ENCODE data around the gene SLC13A2.

DNA sequence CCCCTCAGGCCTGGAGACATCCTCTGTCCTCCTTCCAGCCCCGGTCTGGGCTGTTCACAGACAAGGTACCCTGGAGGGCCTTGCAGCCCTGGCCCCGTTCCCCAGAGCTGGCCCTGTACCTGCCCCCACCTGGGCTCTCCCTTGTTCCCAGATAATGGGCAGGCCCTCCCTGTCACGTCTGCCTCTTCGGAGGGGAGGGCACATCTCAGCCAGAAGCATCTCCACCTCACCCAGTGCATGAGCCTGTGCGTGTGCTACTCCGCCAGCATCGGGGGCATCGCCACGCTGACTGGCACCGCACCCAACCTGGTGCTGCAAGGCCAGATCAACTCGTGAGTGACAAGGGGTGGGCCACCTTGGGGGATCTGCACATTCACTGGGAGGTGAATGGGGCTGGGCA lies 17.8 kb downstream of the SLC13A2 start:
- TF ChIP-seq POLR2A (IDR thresholded peaks at IDR 0.05; ENCODE audit: low read depth, low read length) = no peak
- no peak for TF ChIP-seq SMC3 (IDR thresholded peaks at IDR 0.05; ENCODE audit: low read depth, low read length)
- TF ChIP-seq, protein P1, sequence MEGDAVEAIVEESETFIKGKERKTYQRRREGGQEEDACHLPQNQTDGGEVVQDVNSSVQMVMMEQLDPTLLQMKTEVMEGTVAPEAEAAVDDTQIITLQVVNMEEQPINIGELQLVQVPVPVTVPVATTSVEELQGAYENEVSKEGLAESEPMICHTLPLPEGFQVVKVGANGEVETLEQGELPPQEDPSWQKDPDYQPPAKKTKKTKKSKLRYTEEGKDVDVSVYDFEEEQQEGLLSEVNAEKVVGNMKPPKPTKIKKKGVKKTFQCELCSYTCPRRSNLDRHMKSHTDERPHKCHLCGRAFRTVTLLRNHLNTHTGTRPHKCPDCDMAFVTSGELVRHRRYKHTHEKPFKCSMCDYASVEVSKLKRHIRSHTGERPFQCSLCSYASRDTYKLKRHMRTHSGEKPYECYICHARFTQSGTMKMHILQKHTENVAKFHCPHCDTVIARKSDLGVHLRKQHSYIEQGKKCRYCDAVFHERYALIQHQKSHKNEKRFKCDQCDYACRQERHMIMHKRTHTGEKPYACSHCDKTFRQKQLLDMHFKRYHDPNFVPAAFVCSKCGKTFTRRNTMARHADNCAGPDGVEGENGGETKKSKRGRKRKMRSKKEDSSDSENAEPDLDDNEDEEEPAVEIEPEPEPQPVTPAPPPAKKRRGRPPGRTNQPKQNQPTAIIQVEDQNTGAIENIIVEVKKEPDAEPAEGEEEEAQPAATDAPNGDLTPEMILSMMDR (conservative IDR thresholded peaks at IDR 0.05; ENCODE audit: low read depth, low read length) = no peak
- TF ChIP-seq, protein P2, sequence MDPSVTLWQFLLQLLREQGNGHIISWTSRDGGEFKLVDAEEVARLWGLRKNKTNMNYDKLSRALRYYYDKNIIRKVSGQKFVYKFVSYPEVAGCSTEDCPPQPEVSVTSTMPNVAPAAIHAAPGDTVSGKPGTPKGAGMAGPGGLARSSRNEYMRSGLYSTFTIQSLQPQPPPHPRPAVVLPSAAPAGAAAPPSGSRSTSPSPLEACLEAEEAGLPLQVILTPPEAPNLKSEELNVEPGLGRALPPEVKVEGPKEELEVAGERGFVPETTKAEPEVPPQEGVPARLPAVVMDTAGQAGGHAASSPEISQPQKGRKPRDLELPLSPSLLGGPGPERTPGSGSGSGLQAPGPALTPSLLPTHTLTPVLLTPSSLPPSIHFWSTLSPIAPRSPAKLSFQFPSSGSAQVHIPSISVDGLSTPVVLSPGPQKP (IDR thresholded peaks at IDR 0.05; ENCODE audit: borderline replicate concordance, low read depth, low read length) = no peak
- TF ChIP-seq RFX5 (IDR thresholded peaks at IDR 0.05; ENCODE audit: low read depth, low read length) = no peak
- no peak for TF ChIP-seq FOS (IDR thresholded peaks at IDR 0.05; ENCODE audit: low read depth, low read length)
- no peak for TF ChIP-seq MXI1 (IDR thresholded peaks at IDR 0.05; ENCODE audit: borderline replicate concordance, low read depth, low read length)
- TF ChIP-seq, protein P3, sequence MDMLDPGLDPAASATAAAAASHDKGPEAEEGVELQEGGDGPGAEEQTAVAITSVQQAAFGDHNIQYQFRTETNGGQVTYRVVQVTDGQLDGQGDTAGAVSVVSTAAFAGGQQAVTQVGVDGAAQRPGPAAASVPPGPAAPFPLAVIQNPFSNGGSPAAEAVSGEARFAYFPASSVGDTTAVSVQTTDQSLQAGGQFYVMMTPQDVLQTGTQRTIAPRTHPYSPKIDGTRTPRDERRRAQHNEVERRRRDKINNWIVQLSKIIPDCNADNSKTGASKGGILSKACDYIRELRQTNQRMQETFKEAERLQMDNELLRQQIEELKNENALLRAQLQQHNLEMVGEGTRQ (IDR thresholded peaks at IDR 0.05; ENCODE audit: low read depth, low read length) = no peak
- no peak for TF ChIP-seq RCOR1 (IDR thresholded peaks at IDR 0.05; ENCODE audit: insufficient replicate concordance, low read length)
- TF ChIP-seq RAD21 (IDR thresholded peaks at IDR 0.05; ENCODE audit: low read length) = no peak
- TF ChIP-seq CEBPB (IDR thresholded peaks at IDR 0.05; ENCODE audit: low read depth, low read length) = no peak
- no peak for TF ChIP-seq CHD1 (IDR thresholded peaks at IDR 0.05; ENCODE audit: low read depth, low read length)
- TF ChIP-seq NFE2L2 (IDR thresholded peaks at IDR 0.05; ENCODE audit: low read depth, low read length) = no peak
